K562 (cell line): ENCODE results near the gene LHB. TPM values are rescaled to one million over a fixed set of nuclear protein-coding genes. Genes with fewer than 3 reads are reported as not detected.

Experiments
- DIDO1 ChIP-seq: fragments of 450-650 bp; IDR thresholded peaks from 2 replicates; pipeline ENCODE4 v1.6.1; 2016; ENCODE audit warnings: low read depth, missing biosample characterization, missing genetic modification characterization
- ELF4 ChIP-seq: fragments of 450-650 bp; formaldehyde crosslinking; IDR thresholded peaks from 2 replicates; pipeline ENCODE4 v1.4.0; 2022; ENCODE audit warnings: missing genetic modification characterization
- GMEB1 ChIP-seq: fragments of 250-450 bp; sonication (Bioruptor Pico); IDR thresholded peaks from 2 replicates; pipeline ENCODE4 v1.4.0; 2020; ENCODE audit warnings: mild to moderate bottlenecking
- KHSRP ChIP-seq: fragments of 450-650 bp; IDR thresholded peaks from 2 replicates; pipeline ENCODE4 v1.6.1; 2017
- MTA1 ChIP-seq: fragments of 450-650 bp; IDR thresholded peaks from 2 replicates; pipeline ENCODE4 v1.6.1; 2017; ENCODE audit warnings: borderline replicate concordance
- PREB ChIP-seq: sonication (generic); formaldehyde crosslinking; IDR thresholded peaks from 2 replicates; pipeline ENCODE4 v1.8.1; 2023; ENCODE audit warnings: mild to moderate bottlenecking, missing genetic modification reagents
- SNIP1 ChIP-seq: fragments of 450-650 bp; IDR thresholded peaks from 2 replicates; pipeline ENCODE4 v1.7.1; 2017; ENCODE audit warnings: low read depth, mild to moderate bottlenecking
- VEZF1 ChIP-seq: fragments of 200-800 bp; sonication (Bioruptor generic); IDR thresholded peaks from 2 replicates; pipeline ENCODE4 v1.6.1; 2017; ENCODE audit warnings: missing genetic modification characterization, missing compliant biosample characterization
- WHSC1 ChIP-seq: IDR thresholded peaks from one replicate; pipeline ENCODE4 v1.6.1; 2012; ENCODE audit warnings: low read length, control low read depth, inconsistent platforms
- ZEB2 ChIP-seq: fragments of 450-650 bp; IDR thresholded peaks from 2 replicates; pipeline ENCODE4 v1.6.1; 2016
- ZHX1 ChIP-seq: fragments of 150-350 bp; conservative IDR thresholded peaks from 2 replicates; pipeline ENCODE4 v1.6.1; 2014; ENCODE audit warnings: low read length
- ZNF398 ChIP-seq: fragments of 250-450 bp; sonication (Bioruptor Pico); IDR thresholded peaks from 2 replicates; pipeline ENCODE4 v1.8.0; 2021; ENCODE audit warnings: moderate library complexity, mild to moderate bottlenecking, inconsistent platforms
- ZNF77 ChIP-seq: fragments of 250-450 bp; sonication (Bioruptor Pico); IDR thresholded peaks from 2 replicates; pipeline ENCODE4 v1.5.0; 2020
- ZNF778 ChIP-seq: fragments of 450-650 bp; formaldehyde crosslinking; IDR thresholded peaks from 2 replicates; pipeline ENCODE4 v1.4.0; 2020; ENCODE audit warnings: mild to moderate bottlenecking, moderate library complexity
- polyA plus RNA-seq, 8 experiments: library from polyadenylated mRNA; depleted of rRNA in 4 of 8; stranded (reverse) in 5 of 8; unstranded in 3 of 8; fragments of >200 nt; fragmentation: Nextera tagmentation in 2 of 8; fragmentation: Illumina TruSeq in 1 of 8; extraction: Ambion mirVana in 2 of 8; extraction: Trizol in 1 of 8; gene quantifications; 2 replicates each; pipeline versions ENCODE4 v1.2.1 to v1.2.3, GENCODE V29; 2011 to 2014; ENCODE audit warnings: inconsistent platforms in 1 of 8, missing spikeins in 1 of 8
- total RNA-seq, 7 experiments: library from RNA; depleted of rRNA in 6 of 7; stranded (reverse); fragments of >200 nt in 6 of 7; fragmentation: Illumina TruSeq in 2 of 7; extraction: Trizol in 2 of 7; gene quantifications; 2 replicates each; pipeline versions ENCODE4 v1.2.1 to v1.2.3, GENCODE V29; 2011 to 2021; ENCODE audit warnings: low replicate concordance in 1 of 7

The LHB gene
- total and polyA plus RNA-seq, 9 of the 15 experiments (the other 6 are each of a cell fraction or from before 2014, with no cell fraction given): 0.54 TPM; not detected in 8

- no peak for TF ChIP-seq ZNF398 (CRISPR knock-in tag)
- TF ChIP-seq WHSC1: no peak
- TF ChIP-seq GMEB1: no peak
- TF ChIP-seq ZNF77 (CRISPR knock-in tag): peak; percentile 7; the same call in 1 of the 2 replicates
- no peak for TF ChIP-seq MTA1
- TF ChIP-seq SNIP1: no peak
- TF ChIP-seq ELF4: peak; percentile 78
- TF ChIP-seq DIDO1 (tag): no peak
- no peak for TF ChIP-seq ZHX1
- no peak for TF ChIP-seq KHSRP
- TF ChIP-seq VEZF1 (CRISPR knock-in tag): no peak
- TF ChIP-seq ZNF778 (CRISPR knock-in tag): no peak
- TF ChIP-seq PREB (CRISPR knock-in tag): no peak
- TF ChIP-seq ZEB2: no peak
These were observed 49.3 kb downstream of the LHB start (continued) for GRCh38 chr19:48967346-48968178.
